Esophagus muscularis mucosa (tissue), 4 donors: ENCODE measurements around the gene WBP1L. TPM values are rescaled to one million over a fixed set of nuclear protein-coding genes. Genes with fewer than 3 reads are reported as not detected.

Source experiments
- DNase-seq: peaks from one replicate; pipeline ENCODE4 v3.0.0-alpha.2; 2017; ENCODE audit errors: extremely low spot score
- H3K27ac ChIP-seq, 4 donors: fragments of 200-600 bp; sonication (generic); replicated peaks in 1 of 4; 1 replicate in 3 of 4; 2 replicates in 1 of 4; pipeline ENCODE4 v1.5.1; 2016 to 2019; ENCODE audit warnings: mild to moderate bottlenecking in 1 of 4
- H3K27me3 ChIP-seq, 4 donors: fragments of 200-600 bp; sonication (generic); one replicate each; pipeline versions ENCODE4 v1.5.1 to v1.6.0; 2016 to 2019
- H3K36me3 ChIP-seq, 4 donors: fragments of 200-600 bp; sonication (generic); one replicate each; pipeline ENCODE4 v1.5.1; 2016 to 2019
- H3K4me1 ChIP-seq, 4 donors: fragments of 200-600 bp; sonication (generic); one replicate each; pipeline ENCODE4 v1.5.1; 2016 to 2019
- H3K4me3 ChIP-seq, 4 donors: fragments of 200-600 bp; sonication (generic); 1 replicate in 2 of 4; 2 replicates in 2 of 4; pipeline ENCODE4 v1.5.1; 2016 to 2019; ENCODE audit warnings: mild to moderate bottlenecking in 4 of 4, moderate library complexity in 1 of 4
- H3K9me3 ChIP-seq, 4 donors: fragments of 200-600 bp; sonication (generic); 1 replicate in 3 of 4; 2 replicates in 1 of 4; pipeline ENCODE4 v1.5.1; 2016 to 2019
- CTCF ChIP-seq, 3 experiments: fragments of 200-600 bp in 2 of 3; fragments of 450-650 bp in 1 of 3; sonication (generic) in 2 of 3; IDR thresholded peaks; one replicate each; pipeline ENCODE4 v1.5.1; 2017 to 2019; ENCODE audit warnings: antibody characterized with exemption in 3 of 3, mild to moderate bottlenecking in 2 of 3, moderate library complexity in 1 of 3
- EP300 ChIP-seq: sonication (generic); formaldehyde crosslinking; IDR thresholded peaks from one replicate; pipeline ENCODE4 v1.6.1; 2017; ENCODE audit warnings: antibody characterized with exemption
- POLR2A ChIP-seq: fragments of 450-650 bp; IDR thresholded peaks from one replicate; pipeline ENCODE4 v1.6.1; 2017; ENCODE audit warnings: antibody characterized with exemption, moderate library complexity, mild to moderate bottlenecking, low read depth
- POLR2AphosphoS5 ChIP-seq, 2 donors: sonication (generic); formaldehyde crosslinking; IDR thresholded peaks; one replicate each; pipeline ENCODE4 v1.6.1; 2017; ENCODE audit warnings: antibody characterized with exemption in 2 of 2
- WGBS: methylation state at CpG from one replicate; pipeline ENCODE4 v1.1.5; 2018; 5-methylcytosine and 5-hydroxymethylcytosine counted together
- intact Hi-C: fragments of 100-400 bp; cut with DNase I; formaldehyde crosslinking; loops from one replicate; pipeline ENCODE4 v1.15.1; 2023
- total RNA-seq, 4 donors: library from RNA; depleted of rRNA; stranded (reverse); fragments of >200 nt; gene quantifications; one replicate each; pipeline versions ENCODE4 v1.1.0 to v1.2.1, GENCODE V29; 2016

The WBP1L gene
- total RNA-seq, 4 donors from 2014 or later = 88.5 to 147 (median 112) TPM

- H3K36me3 ChIP-seq = peaks cover 5 to 40% (median 21%) of the 10 kb centered on the region in 4 donors
- H3K4me1 ChIP-seq = peaks cover 66 to 81% (median 71%) of the 10 kb centered on the region in 4 donors
- no peaks in the 10 kb centered on the region for H3K27me3 ChIP-seq
- WGBS = 50% methylated on average over 3 of the region's 3 CpGs
- TF ChIP-seq POLR2A (no peak), POLR2AphosphoS5 (IDR thresholded peaks at IDR 0.05) (no peak)
- H3K27ac ChIP-seq = peak overlapping the region; percentile 78 to 90 (median 84)
- intact Hi-C loops = no loop called here
- H3K4me3 ChIP-seq = no peak overlapping the region
- no peak for DNase-seq
- H3K9me3 ChIP-seq = no peaks in the 10 kb centered on the region
These were observed 58.2 kb downstream of the WBP1L start for GRCh38 chr10:102801978-102802377.

GRCh38 chr10:102802920-102803534, 59.3 kb downstream of the WBP1L start:
- Histone ChIP-seq H3K36me3 (peaks cover 5 to 35% (median 19%) of the 10 kb centered on the region in 4 donors), H3K27ac (peak overlapping the region; percentile 78 to 90 (median 84)), H3K9me3 (no peaks in the 10 kb centered on the region), H3K4me1 (peaks cover 58 to 71% (median 62%) of the 10 kb centered on the region in 4 donors), H3K4me3 (no peak overlapping the region), H3K27me3 (no peaks in the 10 kb centered on the region)
- WGBS = 37% methylated on average over 6 of the region's 6 CpGs
- peak; percentile 3 for TF ChIP-seq EP300
- TF ChIP-seq CTCF (IDR thresholded peaks at IDR 0.05) = no peak
- TF ChIP-seq POLR2AphosphoS5 (IDR thresholded peaks at IDR 0.05) = peak; percentile 69 to 74
- TF ChIP-seq POLR2A = no peak
- intact Hi-C loops = no loop called here
- DNase-seq = no peak

- no peak for DNase-seq
- H3K4me1 ChIP-seq = peaks cover 44 to 60% (median 56%) of the 10 kb centered on the region in 4 donors
- H3K27me3 ChIP-seq = no peaks in the 10 kb centered on the region
- no peak overlapping the region for H3K4me3 ChIP-seq
- 75% methylated on average over 2 of the region's 2 CpGs for WGBS
- H3K27ac ChIP-seq = peak overlapping the region in 3 of 4 donors; percentile 7 to 90 (median 78)
- H3K36me3 ChIP-seq = peaks cover 0 to 20% (median 12%) of the 10 kb centered on the region in 4 donors
- TF ChIP-seq POLR2AphosphoS5 (IDR thresholded peaks at IDR 0.05) = no peak
- TF ChIP-seq EP300 = no peak
- TF ChIP-seq POLR2A = no peak
- TF ChIP-seq CTCF (IDR thresholded peaks at IDR 0.05) = no peak
- intact Hi-C loops = no loop called here
- H3K9me3 ChIP-seq = no peaks in the 10 kb centered on the region
These were observed 60.8 kb downstream of the WBP1L start for GRCh38 chr10:102804382-102805055.

- H3K4me1 ChIP-seq = peaks cover 8 to 39% (median 24%) of the 10 kb centered on the region in 4 donors
- no peaks in the 10 kb centered on the region for H3K9me3 ChIP-seq
- H3K4me3 ChIP-seq = no peak overlapping the region
- intact Hi-C loops = no loop called here
- H3K36me3 ChIP-seq = peaks cover 22 to 57% (median 45%) of the 10 kb centered on the region in 4 donors
- no peaks in the 10 kb centered on the region for H3K27me3 ChIP-seq
- TF ChIP-seq POLR2A = no peak
- TF ChIP-seq POLR2AphosphoS5 (IDR thresholded peaks at IDR 0.05) = no peak
- no peak for TF ChIP-seq EP300
- TF ChIP-seq CTCF (IDR thresholded peaks at IDR 0.05) = no peak
- DNase-seq = no peak
- no peak overlapping the region for H3K27ac ChIP-seq
- 81% methylated on average over 4 of the region's 4 CpGs for WGBS
These were observed 64.6 kb downstream of the WBP1L start for GRCh38 chr10:102808380-102808779.

GRCh38 chr10:102811346-102811745, 67.6 kb downstream of the WBP1L start:
- H3K27ac ChIP-seq = peak overlapping the region in 3 of 4 donors; percentile 1 to 22 (median 9)
- peaks cover 31 to 55% (median 45%) of the 10 kb centered on the region in 4 donors for H3K4me1 ChIP-seq
- TF ChIP-seq CTCF (IDR thresholded peaks at IDR 0.05) = no peak
- TF ChIP-seq POLR2AphosphoS5 (IDR thresholded peaks at IDR 0.05) = no peak
- no peak for TF ChIP-seq EP300
- TF ChIP-seq POLR2A = no peak
- no peak for DNase-seq
- intact Hi-C loops = no loop called here
- peaks cover 31 to 63% (median 59%) of the 10 kb centered on the region in 4 donors for H3K36me3 ChIP-seq
- H3K4me3 ChIP-seq = no peak overlapping the region
- no peaks in the 10 kb centered on the region for H3K27me3 ChIP-seq
- H3K9me3 ChIP-seq = no peaks in the 10 kb centered on the region
- 95% methylated on average over 3 of the region's 3 CpGs for WGBS
